ENCODE measurements around the gene GRAMD1A.

DNA sequence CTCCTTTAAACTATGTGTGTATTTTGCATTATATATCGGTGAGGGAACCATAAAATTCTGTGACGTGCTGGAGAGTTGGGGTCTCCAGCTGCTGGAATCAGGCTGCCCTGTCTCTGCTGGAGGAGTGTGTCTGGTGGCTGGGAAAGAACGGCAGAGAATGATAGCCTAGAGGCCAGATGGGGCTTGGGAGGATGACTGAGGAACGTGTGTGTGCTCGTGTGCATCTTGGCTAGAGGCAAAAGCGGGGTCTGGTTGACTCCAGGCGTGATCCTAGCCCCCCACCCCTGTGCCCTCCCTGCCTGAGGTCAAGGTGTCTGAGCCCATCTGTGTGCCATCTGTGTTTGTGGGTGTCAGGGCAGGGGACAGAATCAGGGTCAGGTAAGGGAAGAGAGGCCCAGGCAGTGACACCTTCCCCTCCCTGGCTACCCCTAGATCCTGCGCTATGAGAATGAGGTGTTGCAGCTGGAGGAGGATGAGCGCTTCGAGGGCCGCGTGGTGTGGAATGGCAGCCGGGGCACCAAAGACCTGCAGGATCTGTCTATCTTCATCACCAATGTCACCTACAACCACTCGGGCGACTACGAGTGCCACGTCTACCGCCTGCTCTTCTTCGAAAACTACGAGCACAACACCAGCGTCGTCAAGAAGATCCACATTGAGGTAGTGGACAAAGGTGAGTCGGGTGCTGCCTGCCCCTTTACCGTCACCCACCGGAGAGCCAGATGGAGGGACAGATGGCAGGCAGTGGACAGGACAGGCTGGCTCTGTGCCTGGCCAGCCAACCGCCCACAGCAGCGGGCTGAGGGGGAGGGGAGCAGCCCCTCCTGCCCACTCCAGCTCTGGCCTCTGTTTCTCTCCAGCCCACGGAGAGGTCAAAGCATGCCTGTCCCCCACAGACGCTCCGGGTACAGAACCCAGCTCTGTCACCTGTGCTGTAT is 33.2 kb downstream of the GRAMD1A start:
- TF ChIP-seq, protein P1, sequence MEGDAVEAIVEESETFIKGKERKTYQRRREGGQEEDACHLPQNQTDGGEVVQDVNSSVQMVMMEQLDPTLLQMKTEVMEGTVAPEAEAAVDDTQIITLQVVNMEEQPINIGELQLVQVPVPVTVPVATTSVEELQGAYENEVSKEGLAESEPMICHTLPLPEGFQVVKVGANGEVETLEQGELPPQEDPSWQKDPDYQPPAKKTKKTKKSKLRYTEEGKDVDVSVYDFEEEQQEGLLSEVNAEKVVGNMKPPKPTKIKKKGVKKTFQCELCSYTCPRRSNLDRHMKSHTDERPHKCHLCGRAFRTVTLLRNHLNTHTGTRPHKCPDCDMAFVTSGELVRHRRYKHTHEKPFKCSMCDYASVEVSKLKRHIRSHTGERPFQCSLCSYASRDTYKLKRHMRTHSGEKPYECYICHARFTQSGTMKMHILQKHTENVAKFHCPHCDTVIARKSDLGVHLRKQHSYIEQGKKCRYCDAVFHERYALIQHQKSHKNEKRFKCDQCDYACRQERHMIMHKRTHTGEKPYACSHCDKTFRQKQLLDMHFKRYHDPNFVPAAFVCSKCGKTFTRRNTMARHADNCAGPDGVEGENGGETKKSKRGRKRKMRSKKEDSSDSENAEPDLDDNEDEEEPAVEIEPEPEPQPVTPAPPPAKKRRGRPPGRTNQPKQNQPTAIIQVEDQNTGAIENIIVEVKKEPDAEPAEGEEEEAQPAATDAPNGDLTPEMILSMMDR (IDR thresholded peaks at IDR 0.05): no peak
- TF ChIP-seq POLR2A (IDR thresholded peaks at IDR 0.05): no peak

Measured in body of pancreas (tissue), 4 donors.